GM10266 (cell line): ENCODE measurements around the gene UBE2D2.
A peak's percentile ranks its signal among the peaks of the same experiment; 100 is the strongest.

Experiments used
- DNase-seq: peaks from one replicate; pipeline ENCODE4 v3.0.0; 2012; ENCODE audit errors: extremely low spot score
- CTCF ChIP-seq: IDR thresholded peaks from 2 replicates; pipeline ENCODE4 v1.5.1; 2012; ENCODE audit warnings: mild to moderate bottlenecking, low read depth; ENCODE audit not compliant: control insufficient read depth, insufficient read depth; ENCODE audit errors: missing control alignments

Gene UBE2D2

GRCh38 chr5:139646111-139646510 is 85.0 kb downstream of the UBE2D2 start:
- DNase-seq = no peak
- no peak for TF ChIP-seq CTCF

- DNase-seq = no peak
- TF ChIP-seq CTCF = no peak
These were observed 85.9 kb downstream of the UBE2D2 start for GRCh38 chr5:139646912-139647505.

- DNase-seq = no peak
- TF ChIP-seq CTCF = no peak
These were observed 86.5 kb downstream of the UBE2D2 start for GRCh38 chr5:139647506-139648204.

GRCh38 chr5:139648205-139649081 is 87.3 kb downstream of the UBE2D2 start, which contains the start of gene CXXC5:
Gene CXXC5 (plus strand): TSS chr5:139648349. CDS start chr5:139680524, 32,175 bp downstream.
- no peak for TF ChIP-seq CTCF
- peak; percentile 89 for DNase-seq

- DNase-seq = no peak
- peak; percentile 30 for TF ChIP-seq CTCF
These were observed 88.2 kb downstream of the UBE2D2 start for GRCh38 chr5:139649082-139649991.

- TF ChIP-seq CTCF = peak; percentile 55
- no peak for DNase-seq
These were observed 89.0 kb downstream of the UBE2D2 start for GRCh38 chr5:139650031-139650688.
